ENCODE results near the gene RPS6KA3.

- no peak for TF ChIP-seq CTCF (IDR thresholded peaks at IDR 0.05)
- TF ChIP-seq POLR2A (IDR thresholded peaks at IDR 0.05), result no peak
- TF ChIP-seq EP300 (IDR thresholded peaks at IDR 0.05), result no peak
Measured at GRCh38 chrX:20248592-20249192, 18.0 kb downstream of the RPS6KA3 start.
